Upper lobe of left lung (tissue), 4 donors: Measurements from ENCODE around the gene MTMR11.

ENCODE experiments used
- EP300 ChIP-seq, 4 donors: sonication (generic); formaldehyde crosslinking; IDR thresholded peaks; one replicate each; pipeline ENCODE4 v1.5.1; 2017; ENCODE audit warnings: antibody characterized with exemption in 4 of 4, control low read depth in 2 of 4
- POLR2A ChIP-seq, 4 donors: fragments of 450-650 bp; IDR thresholded peaks; one replicate each; pipeline ENCODE4 v1.5.1; 2016 to 2017; ENCODE audit warnings: antibody characterized with exemption in 4 of 4, mild to moderate bottlenecking in 2 of 4
- POLR2AphosphoS5 ChIP-seq, 2 donors: sonication (generic); formaldehyde crosslinking; IDR thresholded peaks; one replicate each; pipeline ENCODE4 v1.5.1; 2017; ENCODE audit warnings: antibody characterized with exemption in 2 of 2
- TF ChIP-seq, protein P1 (sequence below), 6 experiments: fragments of 450-650 bp in 4 of 6; fragments of 200-600 bp in 2 of 6; sonication (generic) in 2 of 6; IDR thresholded peaks; one replicate each; pipeline ENCODE4 v1.5.1; 2016 to 2019; ENCODE audit warnings: antibody characterized with exemption in 6 of 6

DNA sequence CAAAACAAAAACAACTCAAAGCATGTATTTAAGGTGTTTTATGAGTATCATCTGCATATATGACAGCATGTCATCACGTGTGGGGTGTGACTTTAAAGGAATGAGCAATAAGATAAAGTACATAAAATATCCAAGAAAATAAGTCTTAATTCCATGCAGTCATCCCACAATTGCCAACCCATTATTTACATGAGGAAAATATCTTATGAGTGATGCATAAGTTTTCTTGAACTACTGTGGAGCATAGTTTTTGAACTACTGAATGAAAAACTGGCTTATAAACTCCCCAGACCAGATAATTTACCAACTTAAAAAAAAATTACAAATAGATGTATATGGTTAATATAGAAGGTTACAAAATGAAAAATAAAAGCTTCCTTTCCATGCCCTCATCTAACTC lies 29.7 kb upstream of the MTMR11 start:
- TF ChIP-seq EP300 (IDR thresholded peaks at IDR 0.05) (no peak), POLR2AphosphoS5 (IDR thresholded peaks at IDR 0.05) (no peak), POLR2A (IDR thresholded peaks at IDR 0.05) (no peak)
- TF ChIP-seq, protein P1, sequence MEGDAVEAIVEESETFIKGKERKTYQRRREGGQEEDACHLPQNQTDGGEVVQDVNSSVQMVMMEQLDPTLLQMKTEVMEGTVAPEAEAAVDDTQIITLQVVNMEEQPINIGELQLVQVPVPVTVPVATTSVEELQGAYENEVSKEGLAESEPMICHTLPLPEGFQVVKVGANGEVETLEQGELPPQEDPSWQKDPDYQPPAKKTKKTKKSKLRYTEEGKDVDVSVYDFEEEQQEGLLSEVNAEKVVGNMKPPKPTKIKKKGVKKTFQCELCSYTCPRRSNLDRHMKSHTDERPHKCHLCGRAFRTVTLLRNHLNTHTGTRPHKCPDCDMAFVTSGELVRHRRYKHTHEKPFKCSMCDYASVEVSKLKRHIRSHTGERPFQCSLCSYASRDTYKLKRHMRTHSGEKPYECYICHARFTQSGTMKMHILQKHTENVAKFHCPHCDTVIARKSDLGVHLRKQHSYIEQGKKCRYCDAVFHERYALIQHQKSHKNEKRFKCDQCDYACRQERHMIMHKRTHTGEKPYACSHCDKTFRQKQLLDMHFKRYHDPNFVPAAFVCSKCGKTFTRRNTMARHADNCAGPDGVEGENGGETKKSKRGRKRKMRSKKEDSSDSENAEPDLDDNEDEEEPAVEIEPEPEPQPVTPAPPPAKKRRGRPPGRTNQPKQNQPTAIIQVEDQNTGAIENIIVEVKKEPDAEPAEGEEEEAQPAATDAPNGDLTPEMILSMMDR (IDR thresholded peaks at IDR 0.05), result no peak
